Astrocyte of the cerebellum (primary cell): Measurements from ENCODE around the gene NIPAL4.

ENCODE experiments used
- DNase-seq: peaks from one replicate; pipeline ENCODE4 v3.0.0-alpha.2; 2011; ENCODE audit warnings: low read depth
- H3K4me3 ChIP-seq: 2 replicates; pipeline ENCODE4 v1.5.1; 2011; ENCODE audit warnings: mild to moderate bottlenecking, low read depth, low read length, moderate library complexity
- in situ Hi-C: cut with HindIII; loops from 2 replicates; pipeline ENCODE4 v1.10.0; 2017; ENCODE audit warnings: low sequenced_read_pairs
- TF ChIP-seq, protein P1 (sequence below): IDR thresholded peaks from 2 replicates; pipeline ENCODE4 v1.5.1; 2012; ENCODE audit warnings: low read length, low read depth, moderate library complexity, mild to moderate bottlenecking; ENCODE audit errors: missing control alignments

The NIPAL4 gene

DNA sequence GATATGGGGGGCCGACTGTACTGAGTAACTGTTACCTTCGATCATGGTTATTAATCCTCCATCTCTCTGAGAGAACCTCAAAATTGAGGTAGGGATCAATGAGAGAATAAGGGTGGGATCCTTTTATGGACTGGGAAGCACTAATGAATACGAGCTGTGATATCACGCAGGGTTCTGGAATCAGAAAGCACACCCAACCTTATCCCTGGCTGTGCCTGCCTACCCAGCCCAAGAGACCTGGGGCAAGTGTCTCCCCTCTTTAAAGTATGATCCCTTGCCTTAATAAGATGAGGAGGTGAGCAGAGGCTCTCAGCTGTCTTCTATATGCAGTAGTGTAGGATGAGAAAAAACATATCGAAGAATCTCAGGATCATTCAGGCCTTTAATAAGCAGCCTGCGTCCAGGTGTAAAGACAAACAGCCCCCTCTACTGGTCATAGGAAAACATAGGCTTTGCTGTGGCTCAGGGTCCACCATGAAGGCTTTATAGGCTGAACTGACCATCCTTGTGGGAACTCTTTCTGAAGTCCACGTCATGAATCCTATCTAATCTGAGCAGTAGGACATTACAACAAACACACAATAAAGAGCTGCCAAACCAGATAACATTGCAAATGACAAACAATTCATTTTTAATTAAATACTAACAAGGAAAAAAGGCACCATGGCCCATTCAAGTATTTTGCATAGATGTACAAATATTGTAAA, 16.8 kb downstream of the NIPAL4 start:
- TF ChIP-seq, protein P1, sequence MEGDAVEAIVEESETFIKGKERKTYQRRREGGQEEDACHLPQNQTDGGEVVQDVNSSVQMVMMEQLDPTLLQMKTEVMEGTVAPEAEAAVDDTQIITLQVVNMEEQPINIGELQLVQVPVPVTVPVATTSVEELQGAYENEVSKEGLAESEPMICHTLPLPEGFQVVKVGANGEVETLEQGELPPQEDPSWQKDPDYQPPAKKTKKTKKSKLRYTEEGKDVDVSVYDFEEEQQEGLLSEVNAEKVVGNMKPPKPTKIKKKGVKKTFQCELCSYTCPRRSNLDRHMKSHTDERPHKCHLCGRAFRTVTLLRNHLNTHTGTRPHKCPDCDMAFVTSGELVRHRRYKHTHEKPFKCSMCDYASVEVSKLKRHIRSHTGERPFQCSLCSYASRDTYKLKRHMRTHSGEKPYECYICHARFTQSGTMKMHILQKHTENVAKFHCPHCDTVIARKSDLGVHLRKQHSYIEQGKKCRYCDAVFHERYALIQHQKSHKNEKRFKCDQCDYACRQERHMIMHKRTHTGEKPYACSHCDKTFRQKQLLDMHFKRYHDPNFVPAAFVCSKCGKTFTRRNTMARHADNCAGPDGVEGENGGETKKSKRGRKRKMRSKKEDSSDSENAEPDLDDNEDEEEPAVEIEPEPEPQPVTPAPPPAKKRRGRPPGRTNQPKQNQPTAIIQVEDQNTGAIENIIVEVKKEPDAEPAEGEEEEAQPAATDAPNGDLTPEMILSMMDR, result peak; percentile 79
- peak; percentile 59 for DNase-seq
- H3K4me3 ChIP-seq, result no peak overlapping the region
- in situ Hi-C loops, result no loop called here

DNA sequence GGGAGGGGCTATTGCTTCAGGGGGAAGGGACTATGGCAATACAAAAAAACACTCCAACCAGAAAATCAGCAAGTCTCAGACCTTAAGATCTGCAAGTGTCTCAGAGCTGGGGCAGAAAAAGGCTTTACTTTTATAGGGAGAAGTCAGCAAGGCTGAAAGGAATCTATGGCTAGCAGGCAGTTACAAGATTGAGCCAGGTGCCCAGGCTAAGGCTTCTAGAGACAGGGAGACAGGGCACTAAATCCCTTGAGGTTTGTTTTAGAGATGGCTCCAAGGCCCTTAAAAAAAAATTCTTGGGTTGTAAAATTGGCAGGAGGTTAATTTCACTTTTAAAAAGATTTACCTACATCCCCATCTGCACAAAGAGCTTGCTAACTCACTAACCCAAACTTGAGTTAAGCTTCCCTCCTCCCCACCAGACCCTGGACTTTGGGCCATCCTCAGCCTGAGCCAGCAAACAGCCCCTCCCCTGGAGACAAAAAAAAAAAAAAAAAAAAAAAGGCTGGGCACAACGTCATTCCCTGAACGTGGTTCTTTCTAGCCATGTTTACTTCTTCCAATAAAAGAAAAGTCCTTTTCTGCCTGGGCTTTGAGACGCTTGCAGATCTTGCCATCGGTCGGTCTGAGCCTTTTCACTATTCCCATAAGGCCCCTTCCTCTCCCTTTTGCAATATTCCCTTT, 17.9 kb downstream of the NIPAL4 start:
- in situ Hi-C loops, result no loop called here
- DNase-seq, result no peak
- H3K4me3 ChIP-seq, result no peak overlapping the region
- TF ChIP-seq, protein P1, result no peak

DNA sequence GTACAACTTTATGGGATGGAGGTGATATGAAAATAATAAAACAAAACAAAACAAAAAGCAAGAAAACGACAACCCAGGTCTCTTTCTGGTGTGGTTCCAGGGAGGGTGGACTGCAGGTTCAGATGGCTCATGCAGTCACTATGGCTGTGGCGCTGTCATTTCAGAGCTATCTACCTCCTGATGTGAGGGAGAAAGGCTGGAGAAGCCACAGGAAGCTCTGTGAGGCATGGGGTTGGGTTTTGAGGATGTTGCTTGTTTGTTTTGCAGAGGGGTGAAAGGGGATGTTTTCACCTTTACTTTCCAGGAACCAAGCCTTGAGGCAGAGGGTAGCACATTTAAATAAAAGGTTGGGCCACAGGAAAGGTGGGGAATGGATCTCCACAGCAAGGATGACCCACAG, 18.7 kb downstream of the NIPAL4 start:
- TF ChIP-seq, protein P1, result no peak
- DNase-seq, result no peak
- in situ Hi-C loops, result no loop called here
- no peak overlapping the region for H3K4me3 ChIP-seq

DNA sequence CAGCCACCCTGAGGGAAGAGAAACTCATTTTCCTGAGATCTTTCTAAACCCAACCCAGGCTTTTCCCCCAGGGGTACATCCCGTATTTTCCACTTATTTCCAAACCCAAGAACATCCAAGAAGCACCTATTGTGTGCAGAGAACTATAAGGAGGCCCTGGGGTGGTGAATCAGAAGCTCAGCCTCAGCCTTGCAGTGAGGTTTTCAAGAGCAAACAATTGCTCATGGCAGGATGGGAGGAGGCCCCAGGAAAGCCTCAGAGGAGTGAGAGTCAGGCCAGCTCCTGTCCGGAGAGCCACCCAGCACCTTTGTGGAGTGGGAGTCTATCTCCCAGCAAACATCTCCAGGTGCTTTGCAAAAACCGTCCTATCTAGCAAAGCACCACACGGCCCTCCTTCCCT, 19.2 kb downstream of the NIPAL4 start:
- in situ Hi-C loops, result no loop called here
- no peak overlapping the region for H3K4me3 ChIP-seq
- TF ChIP-seq, protein P1, result no peak
- DNase-seq, result no peak

DNA sequence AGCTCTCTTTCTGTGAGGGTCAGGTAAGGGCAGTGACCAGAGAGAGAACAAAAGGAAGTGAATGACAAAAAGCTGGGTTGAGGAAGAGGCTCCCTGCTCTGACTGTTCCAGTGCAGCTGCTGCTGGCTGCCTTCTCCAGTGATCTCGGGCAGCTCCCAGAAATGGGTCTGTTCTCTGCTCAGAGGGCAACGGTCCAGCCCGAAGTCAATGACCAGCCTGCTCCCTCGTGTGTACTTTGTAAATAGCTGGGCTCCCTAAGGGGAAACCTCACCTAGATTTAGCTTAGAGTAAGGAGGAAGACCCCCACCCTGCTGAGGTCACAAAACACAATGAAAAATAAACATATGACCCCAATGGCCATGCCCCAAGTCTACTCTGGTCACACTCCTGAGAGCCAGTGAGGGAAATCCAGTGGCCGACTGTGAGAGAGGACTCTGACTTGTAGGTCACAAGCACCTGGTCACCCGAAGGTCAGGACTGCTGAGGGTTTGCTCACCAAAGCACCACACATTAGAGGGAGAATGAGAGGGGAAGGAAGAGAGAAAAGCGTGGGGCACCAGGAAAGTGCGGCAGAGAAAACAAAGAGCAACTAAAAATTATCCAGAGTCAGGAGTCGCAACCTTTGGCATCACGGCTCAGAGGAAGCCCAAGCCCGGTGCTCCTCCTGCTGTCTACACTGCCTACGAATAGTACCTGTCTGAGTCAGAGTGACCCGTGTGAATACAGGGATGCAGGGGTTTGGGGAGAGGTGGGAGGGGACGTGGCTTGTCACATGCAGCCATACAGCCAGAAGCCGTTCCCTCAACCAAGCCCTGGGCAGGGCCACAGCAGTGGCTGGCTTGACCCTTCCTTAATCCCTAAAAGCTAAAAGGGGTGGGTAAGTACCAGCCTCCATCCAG, 19.8 kb downstream of the NIPAL4 start:
- DNase-seq, result no peak
- no peak overlapping the region for H3K4me3 ChIP-seq
- TF ChIP-seq, protein P1, result no peak
- in situ Hi-C loops, result no loop called here

DNA sequence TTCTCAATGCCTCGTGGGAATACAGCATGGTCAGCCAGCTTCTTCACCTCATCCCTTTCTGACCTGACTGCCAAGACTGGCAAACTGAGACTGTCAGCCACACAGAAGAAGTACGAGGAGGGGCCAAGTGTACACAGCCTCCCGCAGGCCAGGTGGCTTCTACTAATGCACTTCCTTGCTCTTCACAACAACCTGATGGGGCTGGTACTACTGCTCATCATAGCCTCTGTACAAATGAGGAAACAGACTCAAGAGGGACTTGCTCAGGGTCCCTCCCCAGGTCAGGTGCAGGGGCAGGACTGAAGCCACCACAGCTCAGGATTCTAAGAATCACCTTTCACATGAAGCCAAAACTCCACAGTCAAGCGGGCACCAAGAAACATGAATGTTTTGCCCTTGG, 21.3 kb downstream of the NIPAL4 start:
- DNase-seq, result no peak
- H3K4me3 ChIP-seq, result no peak overlapping the region
- TF ChIP-seq, protein P1, result no peak
- in situ Hi-C loops, result no loop called here
